ENCODE measurements around the gene PFKFB4.

PFKFB4 gene

DNA sequence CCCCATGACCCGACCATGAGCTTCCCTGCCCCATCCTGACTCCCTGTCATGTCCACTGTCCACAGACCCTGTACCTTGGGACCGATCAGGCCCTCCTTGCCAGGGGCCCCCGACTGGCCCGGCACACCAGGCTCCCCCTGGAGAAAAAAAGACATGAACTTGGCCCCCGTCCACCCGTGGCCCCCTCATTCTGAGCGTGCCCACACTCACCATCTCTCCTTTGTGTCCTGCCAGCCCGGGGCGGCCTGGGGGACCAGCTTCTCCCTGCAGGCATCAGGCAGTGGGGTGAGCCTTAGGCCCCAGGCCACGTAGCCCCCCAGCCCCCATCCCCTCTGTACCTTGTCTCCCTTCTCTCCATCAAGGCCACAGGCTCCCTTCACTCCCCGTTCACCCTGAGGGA lies 10.9 kb upstream of the PFKFB4 start:
- TF ChIP-seq, protein P1, sequence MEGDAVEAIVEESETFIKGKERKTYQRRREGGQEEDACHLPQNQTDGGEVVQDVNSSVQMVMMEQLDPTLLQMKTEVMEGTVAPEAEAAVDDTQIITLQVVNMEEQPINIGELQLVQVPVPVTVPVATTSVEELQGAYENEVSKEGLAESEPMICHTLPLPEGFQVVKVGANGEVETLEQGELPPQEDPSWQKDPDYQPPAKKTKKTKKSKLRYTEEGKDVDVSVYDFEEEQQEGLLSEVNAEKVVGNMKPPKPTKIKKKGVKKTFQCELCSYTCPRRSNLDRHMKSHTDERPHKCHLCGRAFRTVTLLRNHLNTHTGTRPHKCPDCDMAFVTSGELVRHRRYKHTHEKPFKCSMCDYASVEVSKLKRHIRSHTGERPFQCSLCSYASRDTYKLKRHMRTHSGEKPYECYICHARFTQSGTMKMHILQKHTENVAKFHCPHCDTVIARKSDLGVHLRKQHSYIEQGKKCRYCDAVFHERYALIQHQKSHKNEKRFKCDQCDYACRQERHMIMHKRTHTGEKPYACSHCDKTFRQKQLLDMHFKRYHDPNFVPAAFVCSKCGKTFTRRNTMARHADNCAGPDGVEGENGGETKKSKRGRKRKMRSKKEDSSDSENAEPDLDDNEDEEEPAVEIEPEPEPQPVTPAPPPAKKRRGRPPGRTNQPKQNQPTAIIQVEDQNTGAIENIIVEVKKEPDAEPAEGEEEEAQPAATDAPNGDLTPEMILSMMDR (IDR thresholded peaks at IDR 0.05; ENCODE audit: extremely low read depth, insufficient read depth, missing control alignments), result no peak
- in situ Hi-C loops (cut with MboI; ENCODE audit: low pct_unique_long_range_greater_than_20kb, low sequenced_read_pairs, unreplicated experiment), result no loop called here

GRCh38 chr3:48567090-48567489 lies 10.5 kb upstream of the PFKFB4 start:
- TF ChIP-seq, protein P1 (IDR thresholded peaks at IDR 0.05; ENCODE audit: extremely low read depth, insufficient read depth, missing control alignments), result no peak
- in situ Hi-C loops (cut with MboI; ENCODE audit: low pct_unique_long_range_greater_than_20kb, low sequenced_read_pairs, unreplicated experiment), result no loop called here
- DNase-seq (ENCODE audit: low spot score), result no peak

More for the DNA sequence above, 10.9 kb upstream of the PFKFB4 start:
- DNase-seq (ENCODE audit: low spot score), result no peak

DNA sequence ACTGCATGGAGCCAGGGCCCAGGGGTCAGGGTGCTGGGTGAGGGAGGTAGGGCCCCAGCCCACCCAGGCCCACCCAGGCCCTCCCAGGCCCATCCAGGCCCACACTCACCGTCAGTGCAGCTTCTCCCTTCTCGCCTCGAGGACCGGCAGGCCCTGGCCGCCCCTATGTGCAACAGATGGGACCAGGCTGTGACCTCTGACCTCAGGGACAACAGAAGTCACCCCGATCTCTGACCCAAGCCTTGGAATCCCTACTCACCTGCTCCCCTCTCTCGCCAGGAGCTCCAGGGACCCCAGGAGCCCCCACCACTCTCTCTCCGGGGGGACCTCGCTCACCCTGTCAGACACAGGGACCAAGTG lies 9.8 kb upstream of the PFKFB4 start:
- no peak for DNase-seq (ENCODE audit: low spot score)
- in situ Hi-C loops (cut with MboI; ENCODE audit: low pct_unique_long_range_greater_than_20kb, low sequenced_read_pairs, unreplicated experiment), result no loop called here
- TF ChIP-seq, protein P1 (IDR thresholded peaks at IDR 0.05; ENCODE audit: extremely low read depth, insufficient read depth, missing control alignments), result no peak

- no peak for DNase-seq (ENCODE audit: low spot score)
- TF ChIP-seq, protein P1 (IDR thresholded peaks at IDR 0.05; ENCODE audit: extremely low read depth, insufficient read depth, missing control alignments), result no peak
- in situ Hi-C loops (cut with MboI; ENCODE audit: low pct_unique_long_range_greater_than_20kb, low sequenced_read_pairs, unreplicated experiment), result no loop called here
Observed at GRCh38 chr3:48565591-48566400, 9.2 kb upstream of the PFKFB4 start.

DNA sequence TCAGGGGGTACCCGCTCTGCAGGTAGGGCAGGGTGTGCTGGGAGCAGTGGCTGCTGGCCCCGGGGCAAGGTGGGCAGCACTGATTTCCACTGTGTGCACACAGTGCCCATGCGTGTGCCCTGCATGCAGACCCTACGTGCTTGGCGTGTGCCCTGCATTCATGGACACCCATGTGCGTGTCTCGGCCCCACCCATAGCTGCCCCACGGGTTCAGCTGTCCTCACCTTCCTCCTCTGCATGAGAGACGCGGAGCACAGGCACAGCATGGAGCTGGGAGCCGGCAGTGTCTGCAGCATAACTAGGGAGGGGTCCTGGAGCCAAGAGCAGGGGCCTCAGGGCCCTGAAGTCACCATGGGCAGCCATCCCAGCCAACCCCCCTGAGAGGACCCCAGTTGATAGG lies 8.6 kb upstream of the PFKFB4 start:
- in situ Hi-C loops (cut with MboI; ENCODE audit: low pct_unique_long_range_greater_than_20kb, low sequenced_read_pairs, unreplicated experiment), result no loop called here
- DNase-seq (ENCODE audit: low spot score), result no peak
- TF ChIP-seq, protein P1 (IDR thresholded peaks at IDR 0.05; ENCODE audit: extremely low read depth, insufficient read depth, missing control alignments), result no peak

GRCh38 chr3:48564667-48565066 lies 8.1 kb upstream of the PFKFB4 start:
- TF ChIP-seq, protein P1 (IDR thresholded peaks at IDR 0.05; ENCODE audit: extremely low read depth, insufficient read depth, missing control alignments), result no peak
- no peak for DNase-seq (ENCODE audit: low spot score)
- in situ Hi-C loops (cut with MboI; ENCODE audit: low pct_unique_long_range_greater_than_20kb, low sequenced_read_pairs, unreplicated experiment), result no loop called here

Data from GM13977 (cell line).